GM19351 (cell line): ENCODE data around the gene MROH7.

Source experiments
- ATAC-seq: cut with Tn5 transposase; IDR thresholded peaks from one replicate; pipeline ENCODE4 v1.9.1; 2021; ENCODE audit warnings: mild to moderate bottlenecking, moderate library complexity; ENCODE audit not compliant: unreplicated experiment

MROH7 gene

GRCh38 chr1:54640863-54641836 lies at the start of gene MROH7:
Gene MROH7 (plus strand): TSS chr1:54641786. CDS start chr1:54652927, 11,141 bp downstream.
- ATAC-seq: no peak

GRCh38 chr1:54593571-54594160 lies 47.9 kb upstream of the MROH7 start:
- ATAC-seq: no peak

- ATAC-seq: no peak
Measured at GRCh38 chr1:54594463-54594862, 47.1 kb upstream of the MROH7 start.

GRCh38 chr1:54595956-54596498 lies 45.6 kb upstream of the MROH7 start:
- no peak for ATAC-seq

- no peak for ATAC-seq
Measured at GRCh38 chr1:54596756-54597155, 44.8 kb upstream of the MROH7 start.

GRCh38 chr1:54597455-54598030 lies 44.0 kb upstream of the MROH7 start:
- ATAC-seq: no peak

- no peak for ATAC-seq
Measured at GRCh38 chr1:54599211-54599823, 42.3 kb upstream of the MROH7 start.

GRCh38 chr1:54600947-54601721 lies 40.5 kb upstream of the MROH7 start:
- ATAC-seq: no peak

- ATAC-seq: no peak
Measured at GRCh38 chr1:54601730-54602129, 39.9 kb upstream of the MROH7 start.

- no peak for ATAC-seq
Measured at GRCh38 chr1:54602554-54602953, 39.0 kb upstream of the MROH7 start.

- ATAC-seq: no peak
Measured at GRCh38 chr1:54603241-54603640, 38.3 kb upstream of the MROH7 start.

- no peak for ATAC-seq
Measured at GRCh38 chr1:54604051-54604450, 37.5 kb upstream of the MROH7 start.

- no peak for ATAC-seq
Measured at GRCh38 chr1:54604572-54605370, 36.8 kb upstream of the MROH7 start.

GRCh38 chr1:54606096-54606989 lies 35.2 kb upstream of the MROH7 start:
- ATAC-seq: no peak

- no peak for ATAC-seq
Measured at GRCh38 chr1:54606990-54607325, 34.6 kb upstream of the MROH7 start.

- no peak for ATAC-seq
Measured at GRCh38 chr1:54607821-54608565, 33.6 kb upstream of the MROH7 start.

GRCh38 chr1:54608566-54609230 lies 32.9 kb upstream of the MROH7 start:
- no peak for ATAC-seq
